HFFc6 (cell line): ENCODE data around the gene FRY. TPM values are rescaled to one million over a fixed set of nuclear protein-coding genes. Genes with fewer than 3 reads are reported as not detected.

Source experiments
- DNase-seq: peaks from one replicate; pipeline ENCODE4 v3.0.0-alpha.2; 2018
- H3K27ac Mint-ChIP-seq: 2 replicates; pipeline ENCODE4 v1.8.0; 2020; ENCODE audit warnings: mild to moderate bottlenecking, mixed read lengths
- H3K27me3 Mint-ChIP-seq: 2 replicates; pipeline ENCODE4 v1.8.0; 2021; ENCODE audit warnings: mild to moderate bottlenecking, moderate library complexity, mixed read lengths; ENCODE audit not compliant: insufficient read depth
- H3K36me3 Mint-ChIP-seq: 2 replicates; pipeline ENCODE4 v1.8.0; 2021; ENCODE audit warnings: low read depth, mixed read lengths
- H3K4me1 Mint-ChIP-seq: 2 replicates; pipeline ENCODE4 v1.8.0; 2020; ENCODE audit warnings: low read depth, mixed read lengths
- H3K4me3 Mint-ChIP-seq: 2 replicates; pipeline ENCODE4 v1.8.0; 2020; ENCODE audit warnings: mild to moderate bottlenecking, moderate library complexity, mixed read lengths
- H3K9me3 Mint-ChIP-seq: 2 replicates; pipeline ENCODE4 v1.8.0; 2020; ENCODE audit warnings: mild to moderate bottlenecking, mixed read lengths
- CTCF ChIP-seq: fragments of 200-600 bp; sonication (generic); IDR thresholded peaks from 2 replicates; pipeline ENCODE4 v1.5.0; 2021; ENCODE audit warnings: antibody characterized with exemption, mild to moderate bottlenecking
- total RNA-seq, 6 experiments: library from RNA; stranded (reverse); fragmentation: NEBNext Ultra II Directional; extraction: Animal tissue kit (Norgen Biotek cat#: 25700); gene quantifications; 2 replicates in 1 of 6; 3 replicates in 5 of 6; pipeline ENCODE4 v1.2.3, GENCODE V29; 2021

FRY gene
- total RNA-seq, 6 experiments from 2014 or later = 12.3 to 19.2 (median 13.8) TPM

- H3K27me3 Mint-ChIP-seq = no peaks in the 10 kb centered on the region; the same call in 1 of the 2 replicates
- no peak for DNase-seq
- H3K4me3 Mint-ChIP-seq = no peak overlapping the region
- H3K27ac Mint-ChIP-seq = no peak overlapping the region
- no peaks in the 10 kb centered on the region for H3K4me1 Mint-ChIP-seq
- TF ChIP-seq CTCF = no peak
- no peaks in the 10 kb centered on the region; the same call in 1 of the 2 replicates for H3K36me3 Mint-ChIP-seq
- no peaks in the 10 kb centered on the region for H3K9me3 Mint-ChIP-seq
These were observed 142.8 kb downstream of the FRY start for GRCh38 chr13:32174366-32174765.

GRCh38 chr13:32175307-32175706 is 143.7 kb downstream of the FRY start:
- H3K36me3 Mint-ChIP-seq = no peaks in the 10 kb centered on the region; the same call in 1 of the 2 replicates
- H3K4me1 Mint-ChIP-seq = no peaks in the 10 kb centered on the region
- H3K9me3 Mint-ChIP-seq = no peaks in the 10 kb centered on the region
- no peak overlapping the region for H3K4me3 Mint-ChIP-seq
- DNase-seq = no peak
- no peaks in the 10 kb centered on the region; the same call in 1 of the 2 replicates for H3K27me3 Mint-ChIP-seq
- no peak overlapping the region for H3K27ac Mint-ChIP-seq
- TF ChIP-seq CTCF = no peak

GRCh38 chr13:32175943-32176342 is 144.4 kb downstream of the FRY start:
- Mint-ChIP-seq H3K27ac (no peak overlapping the region), H3K4me1 (no peaks in the 10 kb centered on the region), H3K4me3 (no peak overlapping the region), H3K9me3 (no peaks in the 10 kb centered on the region), H3K27me3 (no peaks in the 10 kb centered on the region; the same call in 1 of the 2 replicates), H3K36me3 (no peaks in the 10 kb centered on the region; the same call in 1 of the 2 replicates)
- no peak for TF ChIP-seq CTCF
- DNase-seq = no peak

GRCh38 chr13:32176696-32177095 is 145.1 kb downstream of the FRY start:
- H3K4me3 Mint-ChIP-seq = no peak overlapping the region
- H3K27me3 Mint-ChIP-seq = no peaks in the 10 kb centered on the region; the same call in 1 of the 2 replicates
- TF ChIP-seq CTCF = no peak

GRCh38 chr13:32178763-32179162 is 147.2 kb downstream of the FRY start:
- H3K27ac Mint-ChIP-seq = no peak overlapping the region
- no peaks in the 10 kb centered on the region for H3K4me1 Mint-ChIP-seq
- H3K36me3 Mint-ChIP-seq = no peaks in the 10 kb centered on the region
- H3K4me3 Mint-ChIP-seq = no peak overlapping the region
- H3K27me3 Mint-ChIP-seq = no peaks in the 10 kb centered on the region; the same call in 1 of the 2 replicates
- no peak for DNase-seq
- H3K9me3 Mint-ChIP-seq = no peaks in the 10 kb centered on the region
- TF ChIP-seq CTCF = no peak

More at GRCh38 chr13:32176696-32177095, 145.1 kb downstream of the FRY start:
- no peaks in the 10 kb centered on the region for H3K9me3 Mint-ChIP-seq
- no peaks in the 10 kb centered on the region for H3K4me1 Mint-ChIP-seq
- H3K36me3 Mint-ChIP-seq = no peaks in the 10 kb centered on the region; the same call in 1 of the 2 replicates
- no peak for DNase-seq
- H3K27ac Mint-ChIP-seq = no peak overlapping the region
